IMR-90 (cell line): ENCODE measurements around the gene PANK4. TPM values are rescaled to one million over a fixed set of nuclear protein-coding genes. Genes with fewer than 3 reads are reported as not detected.

Experiments
- ATAC-seq: fragments of 200-7000 bp; cut with Tn5 transposase; 2 replicates; pipeline ENCODE4 v1.9.1; 2020; ENCODE audit warnings: low read depth, mild to moderate bottlenecking, moderate library complexity
- BruUV-seq: library from RNA; stranded (reverse); fragments of 400-500 nt; replicated peaks from 2 replicates; lab custom pipeline; 2021; lab: Mats Ljungman, UMichigan
- CTCF ChIA-PET: fragments of 300-600 bp; formaldehyde crosslinking; extraction: SDS; loops from one replicate; lab custom pipeline; 2021; ENCODE audit warnings: antibody characterized with exemption; lab: Yijun Ruan, JAX
- POLR2A ChIA-PET: fragments of 300-600 bp; sonication (Branson Sonifier 250); formaldehyde crosslinking; loops from one replicate; lab custom pipeline; 2022; ENCODE audit warnings: antibody characterized with exemption; ENCODE audit not compliant: unreplicated experiment; lab: Charles Lee
- DNase-seq: peaks from one replicate; pipeline ENCODE4 v3.0.0; 2013
- H2AFZ ChIP-seq: replicated peaks from 2 replicates; pipeline ENCODE3; 2013; ENCODE audit warnings: low read length, mild to moderate bottlenecking; ENCODE audit not compliant: poor library complexity
- H2AK5ac ChIP-seq: 2 replicates; pipeline ENCODE4 v1.6.1; 2013; ENCODE audit warnings: low read depth, low read length, inconsistent platforms
- H2AK9ac ChIP-seq: replicated peaks from 2 replicates; pipeline ENCODE3; 2013; ENCODE audit warnings: mild to moderate bottlenecking, low read depth, low read length, moderate library complexity; ENCODE audit not compliant: poor library complexity
- H2BK120ac ChIP-seq: 2 replicates; pipeline ENCODE4 v1.6.1; 2013; ENCODE audit warnings: low read depth, low read length, inconsistent platforms
- H2BK15ac ChIP-seq: 3 replicates; pipeline ENCODE4 v1.6.1; 2013; ENCODE audit warnings: low read depth, low read length, inconsistent platforms
- H2BK20ac ChIP-seq: 2 replicates; pipeline ENCODE4 v1.6.1; 2013; ENCODE audit warnings: low read depth, mild to moderate bottlenecking, inconsistent platforms, low read length, moderate library complexity
- H2BK5ac ChIP-seq: 2 replicates; pipeline ENCODE4 v1.6.1; 2013; ENCODE audit warnings: mild to moderate bottlenecking, low read depth, low read length, inconsistent platforms; ENCODE audit not compliant: poor library complexity, severe bottlenecking
- H3K14ac ChIP-seq: replicated peaks from 2 replicates; pipeline ENCODE4 v1.6.1; 2013; ENCODE audit warnings: low read depth, low read length, inconsistent platforms
- H3K18ac ChIP-seq: 2 replicates; pipeline ENCODE4 v1.6.1; 2013; ENCODE audit warnings: low read depth, low read length, control low read depth
- H3K23ac ChIP-seq: 2 replicates; pipeline ENCODE4 v1.6.1; 2013; ENCODE audit warnings: low read depth, low read length, inconsistent platforms
- H3K27ac ChIP-seq: 2 replicates; pipeline ENCODE4 v1.5.1; 2013; ENCODE audit warnings: mild to moderate bottlenecking, control low read depth, low read length; ENCODE audit not compliant: insufficient read depth
- H3K27me3 ChIP-seq: 2 replicates; pipeline ENCODE4 v1.6.1; 2013; ENCODE audit warnings: low read length; ENCODE audit not compliant: control insufficient read depth, insufficient read depth
- H3K36me3 ChIP-seq: 2 replicates; pipeline ENCODE4 v1.6.1; 2013; ENCODE audit warnings: low read length, mixed read lengths; ENCODE audit not compliant: control insufficient read depth, insufficient read depth
- H3K4ac ChIP-seq: 2 replicates; pipeline ENCODE4 v1.6.1; 2013; ENCODE audit warnings: low read depth, low read length, inconsistent platforms
- H3K4me1 ChIP-seq: 2 replicates; pipeline ENCODE4 v1.6.1; 2013; ENCODE audit warnings: low read length, mixed read lengths; ENCODE audit not compliant: control insufficient read depth, insufficient read depth
- H3K4me2 ChIP-seq: 2 replicates; pipeline ENCODE4 v1.6.1; 2013; ENCODE audit warnings: low read depth, mild to moderate bottlenecking, control low read depth, low read length, moderate library complexity
- H3K4me3 ChIP-seq: 2 replicates; pipeline ENCODE4 v1.5.1; 2013; ENCODE audit warnings: low read depth, mild to moderate bottlenecking, control low read depth, low read length, moderate library complexity; ENCODE audit not compliant: insufficient read depth
- H3K56ac ChIP-seq: 2 replicates; pipeline ENCODE4 v1.6.1; 2013; ENCODE audit warnings: low read length, inconsistent platforms; ENCODE audit not compliant: insufficient read depth; ENCODE audit errors: extremely low read depth
- H3K79me1 ChIP-seq, 2 experiments: 2 replicates each; pipeline ENCODE4 v1.6.1; 2013; ENCODE audit warnings: low read length in 2 of 2, inconsistent platforms in 1 of 2, low read depth in 1 of 2
- H3K9ac ChIP-seq: 2 replicates; pipeline ENCODE4 v1.6.1; 2013; ENCODE audit warnings: low read depth, low read length, control low read depth
- H3K9me1 ChIP-seq: 2 replicates; pipeline ENCODE4 v1.6.1; 2013; ENCODE audit warnings: low read length, inconsistent platforms; ENCODE audit not compliant: insufficient read depth
- H3K9me3 ChIP-seq: 2 replicates; pipeline ENCODE4 v1.6.1; 2013; ENCODE audit warnings: low read length; ENCODE audit not compliant: control insufficient read depth, insufficient read depth
- H4K20me1 ChIP-seq: 2 replicates; pipeline ENCODE4 v1.6.1; 2013; ENCODE audit warnings: low read length, inconsistent platforms; ENCODE audit not compliant: insufficient read depth
- H4K5ac ChIP-seq: 2 replicates; pipeline ENCODE4 v1.6.1; 2013; ENCODE audit warnings: mild to moderate bottlenecking, low read depth, low read length, control low read depth
- H4K8ac ChIP-seq, 2 experiments: 2 replicates each; pipeline ENCODE4 v1.6.1; 2013; ENCODE audit warnings: low read depth in 2 of 2, low read length in 2 of 2, control low read depth in 1 of 2, inconsistent platforms in 1 of 2
- H4K91ac ChIP-seq: 2 replicates; pipeline ENCODE4 v1.6.1; 2013; ENCODE audit warnings: low read depth, low read length, inconsistent platforms; ENCODE audit not compliant: insufficient read depth
- ELK1 ChIP-seq: fragments of 150-350 bp; IDR thresholded peaks from 2 replicates; pipeline ENCODE4 v1.6.1; 2016; ENCODE audit warnings: low read depth, mild to moderate bottlenecking, low read length, moderate library complexity, borderline replicate concordance
- MAFK ChIP-seq: IDR thresholded peaks from 2 replicates; pipeline ENCODE4 v1.6.1; 2012; ENCODE audit warnings: low read depth, low read length, improper control_type of control experiment
- POLR2A ChIP-seq: IDR thresholded peaks from 2 replicates; pipeline ENCODE4 v1.6.1; 2012; ENCODE audit warnings: mild to moderate bottlenecking, low read depth, low read length
- RFX5 ChIP-seq: IDR thresholded peaks from 2 replicates; pipeline ENCODE4 v1.8.0; 2012; ENCODE audit warnings: low read depth, mild to moderate bottlenecking, low read length, moderate library complexity
- SMC3 ChIP-seq: fragments of 150-350 bp; IDR thresholded peaks from 2 replicates; pipeline ENCODE4 v1.6.1; 2016; ENCODE audit warnings: low read depth, mild to moderate bottlenecking, antibody characterized with exemption, low read length, moderate library complexity
- WGBS, 2 experiments: methylation state at CpG; one replicate each; pipeline versions ENCODE4 v1.1.5 to v1.1.7; 2013; ENCODE audit warnings: missing lambda C conversion rate in 2 of 2; ENCODE audit not compliant: insufficient read length in 1 of 2; ENCODE audit errors: extremely low coverage in 2 of 2; 5-methylcytosine and 5-hydroxymethylcytosine counted together
- dilution Hi-C: fragments of 300-500 bp; cut with HindIII; formaldehyde crosslinking; loops from one replicate; pipeline ENCODE4 v1.14.3; 2018; ENCODE audit warnings: low sequenced_read_pairs; ENCODE audit not compliant: unreplicated experiment
- in situ Hi-C: fragments of 300-500 bp; cut with MboI; formaldehyde crosslinking; loops from 3 replicates; pipeline ENCODE4 v1.14.3; 2019; ENCODE audit warnings: low sequenced_read_pairs, inconsistent platforms, mixed read lengths
- intact Hi-C: fragments of 100-400 bp; cut with micrococcal nuclease; formaldehyde crosslinking; loops from 2 replicates; pipeline ENCODE4 v1.10.0; 2022
- polyA plus RNA-seq, 3 experiments: library from polyadenylated mRNA; depleted of rRNA; stranded (reverse); fragments of >200 nt; gene quantifications; 2 replicates each; pipeline ENCODE4 v1.2.3, GENCODE V29; 2012; ENCODE audit warnings: low replicate concordance in 1 of 3
- total RNA-seq: library from RNA; depleted of rRNA; stranded (reverse); fragments of >200 nt; gene quantifications from 2 replicates; pipeline ENCODE4 v1.2.3, GENCODE V29; 2012

PANK4 gene
- total and polyA plus RNA-seq, 2 of the 4 experiments (the other 2 are of a cell fraction), result 14.0 to 18.5 TPM

- H2BK5ac ChIP-seq, result no peak overlapping the region
- POLR2A ChIA-PET, result no interaction called here
- no peaks in the 10 kb centered on the region for H3K36me3 ChIP-seq
- H2BK15ac ChIP-seq, result no peak overlapping the region
- H3K4me2 ChIP-seq, result no peak overlapping the region
- H3K23ac ChIP-seq, result no peak overlapping the region
- H2BK120ac ChIP-seq, result no peak overlapping the region
- no peak overlapping the region for H2AFZ ChIP-seq
- H4K91ac ChIP-seq, result no peak overlapping the region
- H3K4me1 ChIP-seq, result peaks cover 10% of the 10 kb centered on the region
- H3K27me3 ChIP-seq, result peaks cover 2% of the 10 kb centered on the region; the same call in 1 of the 2 replicates
- H2AK5ac ChIP-seq, result no peak overlapping the region; the same call in 1 of the 2 replicates
- in situ Hi-C loops (loop anchor here (5.0 to 25.0 kb wide), 2 partner anchors 133 to 358 kb away; partner anchors contain the start of genes FAAP20 and PEX10), dilution Hi-C loops (no loop called here), intact Hi-C loops (loop anchor here (5.0 kb wide), 1 partner anchor 113 kb away; no protein-coding TSS in a partner anchor)
- H4K8ac ChIP-seq, result no peak overlapping the region
- TF ChIP-seq SMC3 (no peak), MAFK (no peak), ELK1 (no peak), RFX5 (no peak), POLR2A (no peak)
- no peak overlapping the region for H3K56ac ChIP-seq
- H4K20me1 ChIP-seq, result 0 out of 2 replicates have a peak, but pooled peaks cover 3% of the 10 kb centered on the region
- CTCF ChIA-PET, result no interaction called here
- no peak overlapping the region for H2BK20ac ChIP-seq
- BruUV-seq, result no TSS peak
- DNase-seq (no peak), ATAC-seq (no peak)
- H3K4me3 ChIP-seq, result no peak overlapping the region
- H3K9ac ChIP-seq, result no peak overlapping the region
- H3K4ac ChIP-seq, result no peak overlapping the region
- H3K18ac ChIP-seq, result no peak overlapping the region
- H3K79me1 ChIP-seq, result peaks cover 0 to 10% of the 10 kb centered on the region in 2 experiments; a peak in 1 of 4 replicates
- H4K5ac ChIP-seq, result no peak overlapping the region
- 30% methylated on average over 3 of the region's 19 CpGs; no CpG with 5 or more reads in 1 of the 2 experiments for WGBS, 2 experiments
- H2AK9ac ChIP-seq, result peak overlapping the region; percentile 76
- no peaks in the 10 kb centered on the region for H3K9me3 ChIP-seq
- H3K9me1 ChIP-seq, result no peaks in the 10 kb centered on the region
- H3K14ac ChIP-seq, result no peak overlapping the region; the same call in 1 of the 2 replicates
- H3K27ac ChIP-seq, result no peak overlapping the region
Measured at GRCh38 chr1:2544875-2545640, 18.7 kb upstream of the PANK4 start.
